H1 (cell line): Measurements from ENCODE around the gene CDK19. TPM values are rescaled to one million over a fixed set of nuclear protein-coding genes. Genes with fewer than 3 reads are reported as not detected.

ENCODE experiments used
- CTCF ChIA-PET: fragments of 300-600 bp; sonication (Branson Sonifier 250); formaldehyde crosslinking; loops from one replicate; lab custom pipeline; 2021; ENCODE audit not compliant: partially characterized antibody; lab: Charles Lee
- POLR2A ChIA-PET: fragments of 300-600 bp; sonication (Branson Sonifier 250); formaldehyde crosslinking; loops from one replicate; lab custom pipeline; 2021; ENCODE audit warnings: inconsistent platforms; ENCODE audit not compliant: partially characterized antibody; lab: Charles Lee
- DNase-seq, 2 experiments: peaks; one replicate each; pipeline versions ENCODE4 v3.0.0 to v3.0.0-alpha.2; 2010 to 2022; ENCODE audit warnings: low spot score in 2 of 2, low read depth in 1 of 2, mixed read lengths in 1 of 2
- FAIRE-seq: peaks from 2 replicates; lab custom pipeline; 2011; peaks lifted over from hg19 to GRCh38; lab: Jason Lieb, UNC
- H2AFZ ChIP-seq: 2 replicates; pipeline ENCODE4 v1.8.1; 2012; ENCODE audit warnings: low read length, inconsistent platforms
- H2AK5ac ChIP-seq: 2 replicates; pipeline ENCODE4 v1.6.1; 2013; ENCODE audit warnings: low read depth, low read length
- H2BK120ac ChIP-seq: replicated peaks from 2 replicates; pipeline ENCODE3; 2013; ENCODE audit warnings: low read depth, low read length, inconsistent platforms
- H2BK12ac ChIP-seq: 2 replicates; pipeline ENCODE4 v1.6.1; 2013; ENCODE audit warnings: low read depth, low read length
- H2BK15ac ChIP-seq: 2 replicates; pipeline ENCODE4 v1.6.1; 2013; ENCODE audit warnings: low read length
- H2BK20ac ChIP-seq: 2 replicates; pipeline ENCODE4 v1.6.1; 2013; ENCODE audit warnings: low read length
- H2BK5ac ChIP-seq: 2 replicates; pipeline ENCODE4 v1.6.1; 2013; ENCODE audit warnings: low read depth, low read length
- H3K14ac ChIP-seq: 2 replicates; pipeline ENCODE4 v1.6.1; 2013; ENCODE audit warnings: inconsistent platforms; ENCODE audit not compliant: insufficient read length
- H3K18ac ChIP-seq: 2 replicates; pipeline ENCODE4 v1.6.1; 2013; ENCODE audit warnings: low read length; ENCODE audit errors: extremely low read depth
- H3K23ac ChIP-seq: 2 replicates; pipeline ENCODE4 v1.6.1; 2013; ENCODE audit warnings: inconsistent platforms; ENCODE audit not compliant: insufficient read length
- H3K23me2 ChIP-seq: 2 replicates; pipeline ENCODE4 v1.6.1; 2013; ENCODE audit warnings: low read depth, low read length
- H3K27ac ChIP-seq: 2 replicates; pipeline ENCODE4 v1.6.1; 2011; ENCODE audit warnings: low read depth, low read length, inconsistent platforms
- H3K27me3 ChIP-seq, 4 experiments: replicated peaks in 1 of 4; 1 replicate in 1 of 4; 2 replicates in 3 of 4; pipeline versions ENCODE4 v1.6.1 to v1.8.1; 2011 to 2013; ENCODE audit warnings: low read length in 3 of 4, mild to moderate bottlenecking in 3 of 4, inconsistent platforms in 2 of 4, mixed read lengths in 2 of 4, moderate library complexity in 1 of 4; ENCODE audit not compliant: control insufficient read depth in 3 of 4, insufficient read depth in 3 of 4; ENCODE audit errors: extremely low read depth in 1 of 4
- H3K36me3 ChIP-seq, 4 experiments: 2 replicates each; pipeline versions ENCODE4 v1.6.1 to v1.8.1; 2011 to 2013; ENCODE audit warnings: mild to moderate bottlenecking in 4 of 4, low read length in 3 of 4, moderate library complexity in 2 of 4, control low read depth in 1 of 4, inconsistent platforms in 1 of 4; ENCODE audit not compliant: insufficient read depth in 4 of 4, control insufficient read depth in 2 of 4
- H3K4ac ChIP-seq: replicated peaks from 2 replicates; pipeline ENCODE3; 2013; ENCODE audit warnings: low read length, low read depth, mixed read lengths, inconsistent platforms; ENCODE audit not compliant: insufficient read length
- H3K4me1 ChIP-seq, 4 experiments: replicated peaks in 1 of 4; 1 replicate in 1 of 4; 2 replicates in 3 of 4; pipeline versions ENCODE4 v1.6.1 to v1.8.1; 2011 to 2013; ENCODE audit warnings: low read length in 3 of 4, inconsistent platforms in 2 of 4, mixed read lengths in 1 of 4; ENCODE audit not compliant: insufficient read depth in 4 of 4, control insufficient read depth in 3 of 4
- H3K4me2 ChIP-seq, 2 experiments: 2 replicates each; pipeline versions ENCODE4 v1.6.1 to v1.8.1; 2011 to 2013; ENCODE audit warnings: low read depth in 2 of 2, low read length in 2 of 2, control low read depth in 1 of 2, inconsistent platforms in 1 of 2, mild to moderate bottlenecking in 1 of 2; ENCODE audit not compliant: insufficient read depth in 1 of 2
- H3K4me3 ChIP-seq, 4 experiments: fragments of 200-600, 300-600 bp in 1 of 4; sonication (generic), shearing (Covaris generic), sonication (Bioruptor Twin) in 1 of 4; 2 replicates each; pipeline versions ENCODE4 v1.5.1 to v1.8.1; 2011 to 2016; ENCODE audit warnings: low read length in 4 of 4, low read depth in 3 of 4, control low read depth in 2 of 4, inconsistent platforms in 2 of 4, mild to moderate bottlenecking in 2 of 4, mixed read lengths in 1 of 4, moderate library complexity in 1 of 4; ENCODE audit not compliant: insufficient read depth in 2 of 4; ENCODE audit errors: extremely low read depth in 1 of 4
- H3K56ac ChIP-seq: replicated peaks from 2 replicates; pipeline ENCODE3; 2013; ENCODE audit warnings: low read depth, mild to moderate bottlenecking, mixed read lengths, low read length, inconsistent platforms; ENCODE audit not compliant: insufficient read length
- H3K79me1 ChIP-seq: 2 replicates; pipeline ENCODE4 v1.6.1; 2013; ENCODE audit warnings: low read depth, low read length, control low read depth
- H3K79me2 ChIP-seq, 2 experiments: 2 replicates each; pipeline versions ENCODE4 v1.6.1 to v1.8.1; 2012 to 2013; ENCODE audit warnings: low read length in 2 of 2, mild to moderate bottlenecking in 2 of 2, inconsistent platforms in 1 of 2; ENCODE audit not compliant: insufficient read depth in 2 of 2, control insufficient read depth in 1 of 2
- H3K9ac ChIP-seq, 4 experiments: replicated peaks in 1 of 4; 1 replicate in 1 of 4; 2 replicates in 3 of 4; pipeline versions ENCODE4 v1.6.1 to v1.8.1; 2011 to 2013; ENCODE audit warnings: low read depth in 3 of 4, low read length in 3 of 4, control low read depth in 2 of 4, mild to moderate bottlenecking in 2 of 4, moderate library complexity in 2 of 4, inconsistent platforms in 1 of 4; ENCODE audit errors: extremely low read depth in 1 of 4
- H3K9me3 ChIP-seq, 2 experiments: 2 replicates each; pipeline versions ENCODE4 v1.6.1 to v1.8.1; 2012 to 2013; ENCODE audit warnings: mild to moderate bottlenecking in 2 of 2, moderate library complexity in 2 of 2, control low read depth in 1 of 2, inconsistent platforms in 1 of 2, low read depth in 1 of 2, low read length in 1 of 2, mixed read lengths in 1 of 2; ENCODE audit not compliant: insufficient read depth in 2 of 2
- H4K20me1 ChIP-seq, 2 experiments: replicated peaks in 1 of 2; 2 replicates each; pipeline versions ENCODE3 to v1.8.1; 2011 to 2013; ENCODE audit warnings: inconsistent platforms in 2 of 2, low read length in 2 of 2, mild to moderate bottlenecking in 1 of 2; ENCODE audit not compliant: insufficient read depth in 2 of 2, control insufficient read depth in 1 of 2
- H4K5ac ChIP-seq: 2 replicates; pipeline ENCODE4 v1.6.1; 2013; ENCODE audit warnings: low read length, low read depth, mixed read lengths, inconsistent platforms; ENCODE audit not compliant: insufficient read length
- H4K8ac ChIP-seq: 2 replicates; pipeline ENCODE4 v1.8.0; 2013; ENCODE audit warnings: mild to moderate bottlenecking, moderate library complexity, low read length, inconsistent platforms; ENCODE audit not compliant: insufficient read depth; ENCODE audit errors: extremely low read depth
- H4K91ac ChIP-seq: replicated peaks from 2 replicates; pipeline ENCODE3; 2013; ENCODE audit warnings: low read length, mixed read lengths, inconsistent platforms; ENCODE audit not compliant: insufficient read length
- RAD21 ChIP-seq, 2 experiments: IDR thresholded peaks in 1 of 2; conservative IDR thresholded peaks in 1 of 2; 2 replicates each; pipeline ENCODE4 v1.6.1; 2011; ENCODE audit warnings: low read depth in 2 of 2, low read length in 2 of 2, improper control_type of control experiment in 1 of 2, inconsistent platforms in 1 of 2, mild to moderate bottlenecking in 1 of 2, moderate library complexity in 1 of 2
- RNF2 ChIP-seq: fragments of 200-900, 300-1000 bp; sonication (generic); IDR thresholded peaks from 2 replicates; pipeline ENCODE4 v1.7.1; 2016; ENCODE audit warnings: borderline replicate concordance, low read depth, mild to moderate bottlenecking, antibody characterized with exemption, low read length; ENCODE audit not compliant: poor library complexity, severe bottlenecking; ENCODE audit errors: missing control alignments
- WGBS, 2 experiments: shearing (Covaris generic) in 1 of 2; methylation state at CpG; one replicate each; pipeline versions ENCODE4 v1.1.6 to v1.1.7; 2013 to 2015; ENCODE audit warnings: low lambda C conversion rate in 2 of 2, mixed read lengths in 2 of 2, inconsistent platforms in 1 of 2, low coverage in 1 of 2, missing lambda C conversion rate in 1 of 2; ENCODE audit not compliant: insufficient replicate concordance in 2 of 2, insufficient coverage in 1 of 2, insufficient read length in 1 of 2; ENCODE audit errors: extremely low coverage in 1 of 2, missing lambda C conversion rate in 1 of 2; 5-methylcytosine and 5-hydroxymethylcytosine counted together
- polyA plus RNA-seq, 7 experiments: library from polyadenylated mRNA; depleted of rRNA in 3 of 7; stranded (reverse) in 5 of 7; unstranded in 2 of 7; fragments of >200 nt in 5 of 7; fragments of 200-250 nt in 2 of 7; gene quantifications; 1 replicate in 5 of 7; 2 replicates in 1 of 7; 4 replicates in 1 of 7; pipeline versions ENCODE4 v1.2.1 to v1.2.3, GENCODE V29; 2011 to 2013; ENCODE audit warnings: missing spikeins in 2 of 7, mixed read lengths in 2 of 7
- total RNA-seq: library from RNA; stranded (reverse); fragmentation: NEBNext Ultra II Directional; extraction: Animal tissue kit (Norgen Biotek cat#: 25700); gene quantifications from 2 replicates; pipeline ENCODE4 v1.2.1, GENCODE V29; 2021

Gene CDK19
- total and polyA plus RNA-seq, 2 of the 8 experiments (the other 6 are each of a cell fraction or from before 2014, with no cell fraction given), result 4.9 to 12.6 TPM

DNA sequence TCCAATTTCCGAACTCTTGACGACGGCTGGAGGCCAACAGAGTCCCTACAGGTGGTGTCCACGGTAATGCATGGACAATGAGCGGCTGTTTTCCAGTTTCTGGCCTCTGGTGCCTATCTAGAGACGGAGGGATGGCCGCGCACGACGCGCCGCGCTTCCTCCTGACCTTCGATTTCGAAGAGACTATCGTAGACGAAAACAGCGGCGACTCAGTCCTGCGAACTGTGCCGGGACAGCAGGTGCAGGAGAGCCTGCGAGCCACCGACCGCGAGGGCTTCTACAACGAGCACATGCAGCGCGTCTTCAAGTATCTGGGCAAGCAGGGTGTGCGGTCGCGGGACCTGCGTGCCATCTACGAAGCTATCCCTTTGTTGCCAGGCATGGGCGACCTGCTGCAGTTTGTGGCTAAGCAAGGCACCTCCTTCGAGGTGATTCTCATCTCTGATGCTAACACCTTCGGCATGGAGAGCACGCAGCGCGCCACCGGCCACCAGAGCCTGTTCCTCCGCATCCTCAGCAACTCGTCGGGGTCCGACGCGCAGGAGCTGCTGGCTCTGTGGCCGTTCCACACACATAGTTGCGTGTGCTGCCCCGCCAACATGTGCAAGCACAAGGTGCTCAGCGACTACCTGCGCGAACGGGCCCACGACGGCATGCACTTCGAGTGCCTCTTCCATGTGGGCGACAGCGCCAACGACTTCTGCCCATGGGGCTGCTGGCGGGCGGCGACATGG is 169.4 kb downstream of the CDK19 start:
- Histone ChIP-seq H4K5ac (peak overlapping the region; percentile 10), H3K4me3 (no peak overlapping the region), H3K14ac (no peak overlapping the region), H2BK12ac (no peak overlapping the region; the same call in 1 of the 2 replicates), H4K8ac (no peak overlapping the region; the same call in 1 of the 2 replicates), H2BK5ac (no peak overlapping the region)
- FAIRE-seq, result no peak
- 95% methylated on average over 59 of the region's 62 CpGs; no CpG with 5 or more reads in 1 of the 2 experiments for WGBS, 2 experiments
- no peak for TF ChIP-seq RNF2
- no peak for TF ChIP-seq RAD21 (IDR thresholded peaks at IDR 0.05 in 1 of 2, conservative IDR thresholded peaks at IDR 0.05 in 1 of 2; ENCODE audit: low read depth in 2 of 2, low read length in 2 of 2)
- TF ChIP-seq, all 59 proteins: peak for 0
- Histone ChIP-seq H2AFZ (no peak overlapping the region), H4K91ac (no peak overlapping the region), H3K36me3 (no peaks in the 10 kb centered on the region; a peak in 1 of 8 replicates), H2AK5ac (no peak overlapping the region), H3K79me2 (no peaks in the 10 kb centered on the region), H3K4me2 (no peak overlapping the region; a peak in 1 of 4 replicates), H2BK20ac (no peak overlapping the region), H2BK120ac (no peak overlapping the region), H3K18ac (no peak overlapping the region), H3K27me3 (no peaks in the 10 kb centered on the region), H3K9ac (no peak overlapping the region; a peak in 1 of 7 replicates), H2BK15ac (no peak overlapping the region; the same call in 1 of the 2 replicates), H3K56ac (no peak overlapping the region), H3K27ac (no peak overlapping the region), H3K4ac (no peak overlapping the region), H3K79me1 (no peaks in the 10 kb centered on the region), H4K20me1 (no peaks in the 10 kb centered on the region), H3K23ac (no peak overlapping the region), H3K4me1 (no peaks in the 10 kb centered on the region; a peak in 3 of 7 replicates), H3K23me2 (no peaks in the 10 kb centered on the region), H3K9me3 (no peaks in the 10 kb centered on the region)
- ChIA-PET CTCF (interaction anchor here (0.6 to 1.3 kb wide), 8 partner anchors 9 to 192 kb away, joined by 3 to 4 read pairs (median 3); no protein-coding TSS in a partner anchor), POLR2A (no interaction called here)
- no peak for DNase-seq
